GM19351 (cell line): ENCODE measurements around the gene IL3.

Experiments used
- ATAC-seq: cut with Tn5 transposase; IDR thresholded peaks from one replicate; pipeline ENCODE4 v1.9.1; 2021; ENCODE audit warnings: mild to moderate bottlenecking, moderate library complexity; ENCODE audit not compliant: unreplicated experiment

IL3 gene

GRCh38 chr5:132072070-132072469 lies 11.6 kb downstream of the IL3 start:
- ATAC-seq, result no peak

GRCh38 chr5:132072528-132072927 lies 12.1 kb downstream of the IL3 start:
- ATAC-seq, result no peak

GRCh38 chr5:132073231-132074013 lies 13.0 kb downstream of the IL3 start, which contains the start of gene CSF2:
Gene CSF2, plus strand, starts transcription at chr5:132073789. Its CDS starts 35 bp downstream, at chr5:132073824.
- ATAC-seq, result no peak

GRCh38 chr5:132074091-132074771 lies 13.8 kb downstream of the IL3 start:
- ATAC-seq, result no peak

- ATAC-seq, result peak; percentile 49
Measured at GRCh38 chr5:132074772-132075718, 14.6 kb downstream of the IL3 start.

- ATAC-seq, result no peak
Measured at GRCh38 chr5:132075719-132076077, 15.2 kb downstream of the IL3 start.

- no peak for ATAC-seq
Measured at GRCh38 chr5:132076202-132076830, 15.9 kb downstream of the IL3 start.

- no peak for ATAC-seq
Measured at GRCh38 chr5:132076983-132077382, 16.5 kb downstream of the IL3 start.

GRCh38 chr5:132079081-132079480 lies 18.6 kb downstream of the IL3 start:
- no peak for ATAC-seq

GRCh38 chr5:132079619-132080018 lies 19.2 kb downstream of the IL3 start:
- no peak for ATAC-seq

GRCh38 chr5:132080595-132080994 lies 20.1 kb downstream of the IL3 start:
- ATAC-seq, result no peak

- ATAC-seq, result no peak
Measured at GRCh38 chr5:132081458-132081857, 21.0 kb downstream of the IL3 start.

- no peak for ATAC-seq
Measured at GRCh38 chr5:132082329-132083023, 22.0 kb downstream of the IL3 start.

GRCh38 chr5:132083071-132083678 lies 22.7 kb downstream of the IL3 start:
- no peak for ATAC-seq

GRCh38 chr5:132085686-132086085 lies 25.2 kb downstream of the IL3 start:
- ATAC-seq, result no peak

GRCh38 chr5:132086277-132086794 lies 25.9 kb downstream of the IL3 start:
- no peak for ATAC-seq

GRCh38 chr5:132087176-132087575 lies 26.7 kb downstream of the IL3 start:
- no peak for ATAC-seq

- ATAC-seq, result no peak
Measured at GRCh38 chr5:132087661-132088060, 27.2 kb downstream of the IL3 start.

- ATAC-seq, result no peak
Measured at GRCh38 chr5:132089363-132089762, 28.9 kb downstream of the IL3 start.

GRCh38 chr5:132090107-132090506 lies 29.7 kb downstream of the IL3 start:
- ATAC-seq, result no peak
